Mucosa of stomach (tissue), 1 donor: Measurements from ENCODE around the gene SELENOM.
A peak's percentile ranks its signal among the peaks of the same experiment; 100 is the strongest.

Source experiments
- H3K27me3 ChIP-seq: one replicate; pipeline ENCODE4 v1.7.0; 2013; ENCODE audit warnings: mild to moderate bottlenecking, low read length; ENCODE audit not compliant: control insufficient read depth, insufficient read depth
- H3K36me3 ChIP-seq: one replicate; pipeline ENCODE4 v1.7.0; 2013; ENCODE audit warnings: low read length; ENCODE audit not compliant: control insufficient read depth, insufficient read depth
- H3K4me1 ChIP-seq: one replicate; pipeline ENCODE4 v1.7.0; 2013; ENCODE audit warnings: mild to moderate bottlenecking, low read length; ENCODE audit not compliant: control insufficient read depth, insufficient read depth
- H3K4me3 ChIP-seq: one replicate; pipeline ENCODE4 v1.7.0; 2013; ENCODE audit warnings: low read length
- H3K9ac ChIP-seq: one replicate; pipeline ENCODE4 v1.7.0; 2013; ENCODE audit warnings: mild to moderate bottlenecking, low read length, moderate library complexity
- H3K9me3 ChIP-seq: one replicate; pipeline ENCODE4 v1.7.0; 2013; ENCODE audit warnings: mild to moderate bottlenecking, low read length, moderate library complexity; ENCODE audit not compliant: control insufficient read depth
- donor health status: Pancreatic carcinoma.

The SELENOM gene, protein sequence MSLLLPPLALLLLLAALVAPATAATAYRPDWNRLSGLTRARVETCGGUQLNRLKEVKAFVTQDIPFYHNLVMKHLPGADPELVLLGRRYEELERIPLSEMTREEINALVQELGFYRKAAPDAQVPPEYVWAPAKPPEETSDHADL

DNA sequence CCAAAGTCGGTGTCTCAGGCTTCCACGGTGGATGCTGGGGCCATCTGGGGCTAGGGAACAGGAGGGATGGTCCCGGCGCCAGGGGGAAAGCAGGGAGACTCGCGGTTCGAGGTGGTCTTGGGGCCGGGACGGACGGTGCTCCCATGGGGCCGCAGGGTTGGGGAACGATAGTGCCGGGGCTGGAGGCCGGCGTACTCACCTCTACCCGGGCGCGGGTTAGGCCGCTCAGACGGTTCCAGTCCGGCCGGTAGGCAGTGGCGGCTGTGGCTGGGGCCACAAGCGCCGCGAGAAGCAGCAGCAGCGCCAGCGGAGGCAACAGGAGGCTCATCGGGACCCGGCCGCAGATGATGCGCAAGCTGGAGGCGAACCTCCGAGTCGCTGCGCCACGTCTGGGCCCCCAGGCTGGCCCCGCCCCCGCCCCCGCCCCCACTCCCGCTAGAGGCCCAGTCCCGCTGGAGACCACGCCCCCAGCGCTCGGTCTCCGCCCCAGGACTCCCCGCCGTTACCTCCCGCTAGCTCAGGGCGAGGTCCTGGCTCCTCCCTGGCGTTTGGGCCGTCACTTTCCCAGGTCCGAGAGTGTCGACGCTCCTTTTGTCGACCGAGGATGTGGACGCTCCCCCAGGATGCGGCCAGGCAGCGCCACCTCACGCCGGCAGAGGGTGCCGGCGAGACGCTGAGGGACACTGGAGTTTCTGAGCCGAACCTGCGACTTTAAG is at the start of gene SELENOM:
TSS of gene SELENOM (minus strand) at position 391 of the 716 bp plus-strand sequence. CDS start at position 328, 63 bp downstream.
- Histone ChIP-seq H3K9ac (peak within 1 kb of the TSS; percentile 78), H3K36me3 (no peaks in the 10 kb centered on the region), H3K4me1 (peaks cover 21% of the 10 kb centered on the region), H3K9me3 (no peaks in the 10 kb centered on the region), H3K4me3 (peak within 1 kb of the TSS; percentile 46), H3K27me3 (no peaks in the 10 kb centered on the region)

DNA sequence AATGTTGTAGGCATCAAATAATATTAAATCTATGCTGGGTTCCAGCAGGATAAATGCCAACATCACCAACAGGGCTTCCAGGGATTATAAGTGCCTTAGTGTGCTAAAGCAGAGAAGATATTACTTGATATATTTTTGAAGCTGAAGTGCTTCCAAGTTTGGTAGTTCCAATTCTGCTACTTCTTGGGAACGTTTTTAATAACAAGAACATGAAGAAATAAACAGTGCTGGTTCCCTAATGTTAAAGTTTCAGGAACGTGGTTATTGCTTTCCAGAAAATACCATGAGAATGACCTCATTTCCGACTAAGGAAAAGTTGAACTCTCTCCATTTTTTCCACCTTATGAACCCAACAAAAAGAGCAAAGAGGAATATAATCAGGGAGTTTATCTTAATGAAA is 48.1 kb upstream of the SELENOM start:
- Histone ChIP-seq H3K4me1 (peaks cover 5% of the 10 kb centered on the region), H3K4me3 (no peak overlapping the region), H3K36me3 (no peaks in the 10 kb centered on the region), H3K27me3 (no peaks in the 10 kb centered on the region), H3K9me3 (no peaks in the 10 kb centered on the region), H3K9ac (no peak overlapping the region)

DNA sequence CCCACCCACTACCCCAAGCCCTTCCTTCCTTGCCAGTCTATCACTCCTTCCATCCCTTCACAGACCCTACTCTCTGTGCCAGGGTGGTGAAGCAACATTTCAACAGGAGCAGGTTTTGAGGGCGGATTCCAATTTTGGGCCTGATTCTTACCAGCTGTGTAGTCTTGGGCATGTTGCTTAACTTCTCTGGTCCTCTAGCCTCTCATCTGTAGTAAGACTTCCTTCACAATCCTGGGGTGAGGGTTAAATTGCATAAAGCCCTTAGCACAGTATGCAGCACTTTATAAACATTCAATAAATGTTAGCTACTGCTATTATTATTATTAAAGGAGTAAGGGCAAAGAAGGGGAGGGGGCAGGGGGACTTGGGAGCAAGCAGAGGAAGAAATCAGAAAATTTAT is 47.6 kb upstream of the SELENOM start:
- H3K4me1 ChIP-seq = peaks cover 5% of the 10 kb centered on the region
- H3K27me3 ChIP-seq = no peaks in the 10 kb centered on the region
- no peaks in the 10 kb centered on the region for H3K36me3 ChIP-seq
- no peaks in the 10 kb centered on the region for H3K9me3 ChIP-seq
- H3K4me3 ChIP-seq = no peak overlapping the region
- no peak overlapping the region for H3K9ac ChIP-seq

DNA sequence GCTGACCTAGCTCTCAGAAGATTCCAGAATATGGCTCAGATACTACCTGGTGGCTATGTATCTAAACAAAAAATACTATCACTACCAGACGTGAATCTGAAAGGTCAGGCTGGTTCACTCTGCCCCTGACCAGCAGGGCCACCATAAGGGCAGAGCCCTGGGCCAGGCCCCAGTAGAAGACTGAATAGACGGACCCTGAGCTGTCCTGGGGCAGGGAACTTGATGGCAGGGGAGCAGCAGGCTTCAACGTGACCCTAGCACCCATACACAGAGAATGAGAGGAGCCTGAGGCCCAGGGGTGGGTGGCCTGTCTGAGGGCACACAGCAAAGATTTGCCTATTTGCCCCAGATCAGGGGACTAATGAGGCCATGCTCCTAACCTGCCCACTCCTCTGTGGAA is 46.0 kb upstream of the SELENOM start:
- Histone ChIP-seq H3K9ac (no peak overlapping the region), H3K9me3 (no peaks in the 10 kb centered on the region), H3K4me1 (peaks cover 13% of the 10 kb centered on the region)

DNA sequence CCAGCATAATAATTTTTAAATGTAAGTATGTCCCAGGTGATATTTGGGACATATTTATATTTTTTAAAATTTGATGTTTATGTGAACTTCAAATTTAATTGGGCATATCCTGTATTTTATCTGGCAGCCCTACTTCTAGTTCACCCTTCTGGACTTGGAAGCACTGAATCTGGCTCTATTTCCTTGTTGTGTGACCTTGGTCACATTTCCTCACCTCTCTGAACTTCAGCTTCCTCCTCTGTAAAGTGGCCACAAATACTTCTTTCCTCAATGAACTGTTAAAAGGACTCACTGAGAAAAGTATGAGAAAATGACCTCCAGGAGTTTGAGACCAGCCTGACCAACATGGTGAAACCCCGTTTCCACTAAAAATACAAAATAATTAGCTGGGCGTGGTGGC is 44.5 kb upstream of the SELENOM start:
- no peaks in the 10 kb centered on the region for H3K36me3 ChIP-seq
- no peak overlapping the region for H3K9ac ChIP-seq
- H3K4me1 ChIP-seq = peaks cover 13% of the 10 kb centered on the region
- H3K27me3 ChIP-seq = no peaks in the 10 kb centered on the region
- H3K4me3 ChIP-seq = no peak overlapping the region
- no peaks in the 10 kb centered on the region for H3K9me3 ChIP-seq

More for the DNA sequence above, 46.0 kb upstream of the SELENOM start:
- Histone ChIP-seq H3K4me3 (no peak overlapping the region), H3K27me3 (no peaks in the 10 kb centered on the region), H3K36me3 (no peaks in the 10 kb centered on the region)

DNA sequence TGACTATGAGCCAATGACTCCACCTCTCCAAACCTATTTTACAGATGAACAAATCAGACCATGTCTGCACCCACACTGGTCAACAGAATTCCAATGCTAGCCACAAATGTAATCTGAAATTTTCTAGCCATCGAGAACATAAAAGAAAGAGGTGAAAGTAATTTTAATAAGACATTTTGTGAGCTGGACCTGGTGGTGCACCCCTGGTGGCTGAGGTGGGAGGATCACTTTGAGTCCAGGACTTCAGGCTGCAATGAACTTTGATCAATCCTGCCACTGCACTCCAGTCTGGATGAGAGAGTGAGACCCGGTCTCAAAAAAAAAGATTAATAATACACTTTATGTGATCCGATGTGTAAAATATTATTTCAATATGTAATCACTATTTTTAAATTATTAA is 43.2 kb upstream of the SELENOM start:
- no peaks in the 10 kb centered on the region for H3K9me3 ChIP-seq
- no peaks in the 10 kb centered on the region for H3K36me3 ChIP-seq
- H3K27me3 ChIP-seq = no peaks in the 10 kb centered on the region
- no peak overlapping the region for H3K4me3 ChIP-seq
- H3K9ac ChIP-seq = no peak overlapping the region
- peaks cover 8% of the 10 kb centered on the region for H3K4me1 ChIP-seq

DNA sequence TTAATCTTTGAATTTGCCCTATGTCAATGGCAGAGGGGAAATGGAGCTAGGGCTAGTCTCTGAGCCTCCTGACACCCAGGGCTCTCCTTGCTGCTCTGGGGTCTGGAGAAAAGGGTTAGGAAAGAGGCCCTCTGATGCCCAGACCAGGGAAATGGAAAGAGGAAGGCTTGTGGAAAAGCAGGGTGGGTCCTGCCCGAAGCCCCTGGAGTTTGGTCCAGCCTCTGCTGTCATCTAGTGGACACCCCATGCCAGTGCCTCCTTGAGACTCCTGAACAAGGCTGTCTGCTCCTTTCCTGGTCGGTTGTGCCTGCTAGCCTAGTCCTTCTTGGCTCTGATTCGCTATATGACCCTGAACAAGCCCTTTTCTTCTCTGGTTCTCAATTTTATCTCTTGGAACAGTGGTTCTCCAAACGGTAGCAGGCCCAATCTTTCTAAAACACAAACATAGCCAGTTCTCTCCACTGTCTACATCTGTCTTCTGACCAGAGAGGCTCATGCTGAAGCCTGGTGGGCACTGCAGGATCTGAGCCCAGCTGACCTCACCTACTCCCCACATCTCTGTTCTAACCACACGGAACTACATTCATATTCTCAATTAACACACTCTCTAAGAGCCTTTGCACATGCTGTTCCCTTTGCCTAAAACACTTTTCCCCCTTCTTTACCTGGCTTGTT is 41.7 kb upstream of the SELENOM start:
- no peaks in the 10 kb centered on the region for H3K9me3 ChIP-seq
- H3K4me3 ChIP-seq = no peak overlapping the region
- H3K36me3 ChIP-seq = no peaks in the 10 kb centered on the region
- H3K27me3 ChIP-seq = no peaks in the 10 kb centered on the region
- no peak overlapping the region for H3K9ac ChIP-seq
- peaks cover 8% of the 10 kb centered on the region for H3K4me1 ChIP-seq

DNA sequence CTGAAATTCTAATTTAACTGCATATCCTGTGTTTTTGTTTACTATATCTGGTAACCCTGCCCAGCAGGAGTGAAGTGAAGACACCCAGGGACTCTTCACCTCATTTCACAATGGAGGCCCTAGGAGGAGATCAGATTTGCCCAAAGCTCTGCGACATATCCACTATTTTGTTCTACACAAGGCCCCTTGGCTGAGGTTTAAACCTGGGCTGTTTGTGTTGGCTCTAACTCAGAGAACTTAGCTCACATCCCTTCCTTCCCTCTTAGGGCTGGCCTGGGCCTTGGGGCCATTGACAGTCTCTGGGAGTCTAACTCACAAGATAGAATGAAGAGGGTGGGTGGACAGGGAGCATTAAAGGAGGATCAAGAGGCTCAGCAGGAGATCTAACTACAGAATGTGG is 41.1 kb upstream of the SELENOM start:
- Histone ChIP-seq H3K4me3 (no peak overlapping the region), H3K27me3 (no peaks in the 10 kb centered on the region), H3K36me3 (no peaks in the 10 kb centered on the region), H3K4me1 (peaks cover 8% of the 10 kb centered on the region), H3K9ac (no peak overlapping the region), H3K9me3 (no peaks in the 10 kb centered on the region)

DNA sequence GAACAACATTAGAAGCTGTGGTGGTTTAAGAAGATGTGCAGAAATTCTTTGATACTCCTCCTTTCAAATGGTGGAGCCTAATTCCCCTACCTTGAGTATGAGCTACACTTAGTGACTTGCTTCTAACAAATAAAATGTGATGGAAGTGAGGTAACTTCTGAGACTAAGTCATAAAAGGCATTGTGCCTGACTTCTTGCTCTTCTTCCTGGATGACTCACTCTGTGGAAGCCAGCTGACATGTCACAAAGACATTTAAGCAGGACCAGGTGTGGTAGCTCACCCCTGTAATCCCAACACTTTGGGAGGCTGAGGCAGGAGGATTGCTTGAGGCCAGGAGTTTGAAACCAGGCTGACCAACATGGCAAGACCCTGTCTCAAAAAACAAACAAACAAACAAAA is 36.9 kb upstream of the SELENOM start:
- no peak overlapping the region for H3K4me3 ChIP-seq
- no peaks in the 10 kb centered on the region for H3K27me3 ChIP-seq
- peaks cover 22% of the 10 kb centered on the region for H3K4me1 ChIP-seq
- H3K36me3 ChIP-seq = no peaks in the 10 kb centered on the region
- H3K9me3 ChIP-seq = no peaks in the 10 kb centered on the region
- no peak overlapping the region for H3K9ac ChIP-seq

DNA sequence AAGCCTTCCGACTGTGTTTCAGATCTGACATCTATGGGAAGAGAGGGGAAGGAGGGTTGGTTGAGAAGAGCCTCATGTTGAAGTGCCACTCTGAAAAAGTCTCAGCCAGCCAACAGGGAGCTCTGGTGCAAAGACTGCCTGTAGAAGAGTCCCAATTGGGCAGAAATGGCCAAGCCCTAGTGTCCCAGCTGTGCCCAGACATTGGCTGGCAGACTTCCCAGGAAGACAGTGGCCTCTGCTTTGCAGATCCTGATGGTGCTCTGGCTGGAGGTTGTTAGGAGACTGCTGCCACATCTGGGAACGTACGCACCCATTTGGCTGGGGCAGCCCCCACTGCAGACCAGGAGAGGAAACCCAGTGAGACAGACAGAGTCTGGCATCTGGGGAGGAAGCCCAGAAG is 36.2 kb upstream of the SELENOM start:
- Histone ChIP-seq H3K4me3 (no peak overlapping the region), H3K27me3 (no peaks in the 10 kb centered on the region), H3K36me3 (no peaks in the 10 kb centered on the region), H3K4me1 (peaks cover 20% of the 10 kb centered on the region), H3K9me3 (no peaks in the 10 kb centered on the region), H3K9ac (no peak overlapping the region)

DNA sequence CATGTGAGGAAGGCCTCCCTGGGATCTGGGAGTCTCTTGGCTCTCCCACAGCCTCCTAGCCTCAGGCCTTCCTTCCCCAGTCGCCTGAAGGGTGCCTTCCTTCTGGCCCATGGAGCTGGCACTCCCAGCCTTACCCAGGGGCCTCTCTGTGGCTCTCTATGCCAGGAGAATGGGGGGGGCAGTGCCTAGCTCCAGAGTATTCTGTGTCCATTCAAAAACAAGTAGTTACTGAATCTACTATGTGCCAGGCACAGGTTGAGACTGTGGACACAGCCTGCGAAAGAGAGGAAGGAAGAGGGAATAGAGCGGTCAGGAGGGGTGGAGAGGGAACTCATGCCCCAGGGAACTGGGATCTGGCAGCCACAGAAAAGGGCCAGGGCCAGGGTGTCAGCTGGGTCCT is 35.7 kb upstream of the SELENOM start:
- no peaks in the 10 kb centered on the region for H3K9me3 ChIP-seq
- no peak overlapping the region for H3K4me3 ChIP-seq
- H3K4me1 ChIP-seq = peaks cover 19% of the 10 kb centered on the region
- H3K27me3 ChIP-seq = no peaks in the 10 kb centered on the region
- H3K36me3 ChIP-seq = no peaks in the 10 kb centered on the region
- no peak overlapping the region for H3K9ac ChIP-seq

DNA sequence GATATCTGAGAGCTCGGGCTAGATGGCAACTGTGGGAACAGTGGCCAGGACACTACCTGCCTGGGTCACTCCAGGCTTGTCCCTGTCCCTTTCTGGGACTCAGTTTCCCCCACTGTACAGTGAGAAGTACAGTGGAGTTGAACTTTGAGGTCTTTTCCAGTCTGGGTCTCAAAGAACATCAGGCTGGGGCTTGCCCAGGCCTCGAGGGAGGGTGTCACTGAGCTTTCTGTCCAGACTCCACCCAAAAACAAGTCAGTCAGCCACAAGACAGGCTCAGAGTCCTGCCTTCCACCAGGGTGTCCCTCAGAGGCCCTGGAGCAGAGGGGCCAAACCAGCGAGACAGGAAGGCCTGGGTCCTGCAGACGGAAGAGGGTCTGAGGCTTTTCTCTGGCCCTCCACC is 34.9 kb upstream of the SELENOM start:
- Histone ChIP-seq H3K9ac (no peak overlapping the region), H3K27me3 (no peaks in the 10 kb centered on the region), H3K36me3 (no peaks in the 10 kb centered on the region), H3K4me1 (peaks cover 19% of the 10 kb centered on the region), H3K9me3 (no peaks in the 10 kb centered on the region), H3K4me3 (no peak overlapping the region)
